GM19193 (cell line): Measurements from ENCODE around the gene RABL2A.
"Not testable (repeated sequence)": the region's sequence is repeated elsewhere in the genome, so short reads cannot be mapped to it uniquely, and the experiment has no call there.

Source experiments
- POLR2A ChIP-seq: IDR thresholded peaks from 4 replicates; pipeline ENCODE4 v1.6.1; 2011; ENCODE audit not compliant: insufficient read depth, insufficient read length; ENCODE audit errors: extremely low read depth

The RABL2A gene

DNA sequence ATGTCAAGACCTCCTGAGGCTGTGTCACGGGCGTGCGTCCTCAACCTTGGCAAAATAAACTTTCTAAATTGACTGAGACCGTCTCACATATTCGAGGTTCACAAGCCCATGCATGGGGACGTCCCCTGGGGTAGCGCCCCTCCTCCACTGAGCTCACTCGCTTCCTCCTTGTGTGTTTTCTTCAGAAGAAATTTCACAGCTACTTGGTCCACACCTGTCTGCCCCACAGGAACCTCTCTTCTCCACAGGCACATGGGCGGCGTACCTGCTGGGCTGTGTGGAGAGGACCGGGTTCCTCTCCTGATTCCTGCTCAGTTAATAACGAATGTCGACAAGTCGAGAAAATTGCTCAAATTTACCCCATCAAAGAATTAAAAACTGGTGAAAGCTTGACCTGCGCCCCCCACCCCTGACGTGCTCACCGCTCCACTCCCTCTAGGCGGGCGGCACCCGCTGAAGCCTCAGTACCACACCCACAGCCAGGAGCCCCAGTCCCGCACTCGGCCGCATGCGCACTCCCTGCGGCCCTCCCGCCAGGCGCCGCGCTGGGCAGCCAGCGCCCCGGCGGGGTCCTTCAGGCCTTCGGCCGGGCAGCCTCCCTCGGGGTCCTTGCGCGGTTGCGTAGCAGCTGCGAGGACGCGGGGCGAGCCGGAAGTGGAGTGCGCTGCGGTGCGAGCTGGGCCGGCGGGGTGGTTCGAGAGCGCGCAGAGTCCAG lies at the start of gene RABL2A:
Gene RABL2A, plus strand, starts transcription at position 651 of the 715 bp plus-strand sequence. CDS start 1,341 bp downstream, outside the sequence.
- TF ChIP-seq POLR2A, result not testable (repeated sequence)

DNA sequence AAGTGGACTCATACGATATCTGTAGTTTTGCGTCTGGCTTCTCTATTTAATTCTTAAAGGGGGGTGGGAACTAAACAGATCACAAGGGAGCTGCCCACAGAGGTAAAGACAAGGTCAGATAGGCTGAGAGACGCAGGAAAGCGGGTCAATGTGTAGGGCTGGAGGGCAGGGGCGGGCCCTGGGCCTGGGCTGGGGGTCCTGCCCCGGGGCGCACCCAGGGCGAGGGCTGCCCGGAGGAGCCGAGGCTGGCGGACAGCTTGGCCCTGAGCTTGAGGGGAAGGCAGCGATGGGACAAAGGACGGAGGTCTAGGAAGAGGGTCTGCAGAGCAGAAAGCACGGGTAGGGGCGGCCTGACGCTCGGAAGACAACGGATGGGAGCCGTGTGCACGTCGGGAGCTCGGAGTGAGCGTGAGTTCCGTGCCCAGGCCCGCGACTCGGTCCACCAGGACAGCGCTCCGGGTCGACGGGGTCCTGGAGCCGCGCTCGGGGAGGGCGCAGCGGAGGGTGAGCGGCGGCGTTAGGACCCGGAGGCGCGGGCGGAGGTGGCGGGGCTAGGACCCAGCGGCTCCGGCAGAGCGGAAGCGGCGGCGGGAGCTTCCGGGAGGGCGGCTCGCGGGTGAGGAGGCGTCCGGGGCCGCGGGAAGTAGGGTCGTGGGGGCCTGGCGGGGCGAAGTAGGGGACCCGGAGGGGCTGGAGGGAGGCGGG lies 43.4 kb upstream of the RABL2A start:
- peak; percentile 24 for TF ChIP-seq POLR2A

DNA sequence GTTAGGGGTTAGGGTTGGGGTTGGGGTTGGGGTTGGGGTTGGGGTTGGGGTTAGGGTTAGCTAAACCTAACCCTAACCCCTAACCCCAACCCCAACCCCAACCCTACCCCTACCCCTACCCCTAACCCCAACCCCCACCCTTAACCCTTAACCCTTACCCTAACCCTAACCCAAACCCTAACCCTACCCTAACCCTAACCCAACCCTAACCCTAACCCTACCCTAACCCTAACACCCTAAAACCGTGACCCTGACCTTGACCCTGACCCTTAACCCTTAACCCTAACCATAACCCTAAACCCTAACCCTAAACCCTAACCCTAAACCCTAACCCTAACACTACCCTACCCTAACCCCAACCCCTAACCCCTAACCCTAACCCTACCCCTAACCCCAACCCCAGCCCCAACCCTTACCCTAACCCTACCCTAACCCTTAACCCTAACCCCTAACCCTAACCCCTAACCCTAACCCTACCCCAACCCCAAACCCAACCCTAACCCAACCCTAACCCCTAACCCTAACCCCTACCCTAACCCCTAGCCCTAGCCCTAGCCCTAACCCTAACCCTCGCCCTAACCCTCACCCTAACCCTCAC lies 24.1 kb upstream of the RABL2A start:
- TF ChIP-seq POLR2A, result no peak

DNA sequence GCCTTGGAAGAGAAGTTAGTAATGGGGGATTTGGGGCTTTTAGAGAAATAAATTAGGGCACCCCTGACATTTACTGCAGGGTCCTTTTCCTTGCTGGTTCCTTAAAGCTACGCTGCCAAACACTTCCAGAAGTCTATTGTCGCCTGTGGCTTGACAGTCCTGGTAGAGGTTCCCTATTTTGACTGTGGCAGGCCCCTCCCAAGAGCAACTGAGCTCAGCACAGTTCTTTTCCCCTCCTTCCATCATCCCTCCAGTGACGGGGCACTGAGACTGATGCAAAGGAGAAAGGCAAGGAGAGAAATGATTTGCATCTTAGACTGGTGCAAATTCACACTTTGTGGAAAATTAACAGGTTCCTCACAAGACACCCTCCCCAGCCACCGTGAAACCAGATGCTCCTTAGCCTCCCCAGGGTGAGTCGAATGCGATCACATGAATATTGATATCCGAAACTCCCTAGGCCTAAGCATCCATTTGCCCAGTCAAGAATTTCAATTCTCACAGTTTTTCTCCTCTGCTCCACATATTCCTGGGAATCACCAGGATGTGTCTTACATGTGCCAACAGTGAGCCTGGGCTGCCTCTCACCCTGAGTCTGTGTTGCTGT lies 45.4 kb downstream of the RABL2A start:
- no peak for TF ChIP-seq POLR2A

DNA sequence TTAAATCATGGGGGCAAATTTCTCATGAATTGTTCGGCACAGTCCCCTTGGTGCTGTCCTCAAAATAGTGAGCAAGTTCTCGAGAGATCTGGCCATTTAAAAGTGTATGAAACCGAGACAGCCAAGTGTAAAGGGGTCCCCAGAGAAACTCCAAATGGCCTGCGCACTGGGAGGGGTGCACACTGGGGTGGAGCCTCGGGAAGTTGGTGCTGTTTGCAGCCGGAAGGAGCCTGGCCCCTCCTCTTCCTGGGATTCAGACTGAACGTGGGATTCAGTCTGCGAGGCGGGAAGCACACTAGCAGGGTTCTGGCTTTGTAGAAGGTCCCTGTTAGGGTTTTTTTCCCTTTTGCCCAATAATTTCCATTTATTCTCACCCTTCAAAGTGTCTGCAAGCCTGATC lies 48.8 kb downstream of the RABL2A start:
- TF ChIP-seq POLR2A, result no peak

DNA sequence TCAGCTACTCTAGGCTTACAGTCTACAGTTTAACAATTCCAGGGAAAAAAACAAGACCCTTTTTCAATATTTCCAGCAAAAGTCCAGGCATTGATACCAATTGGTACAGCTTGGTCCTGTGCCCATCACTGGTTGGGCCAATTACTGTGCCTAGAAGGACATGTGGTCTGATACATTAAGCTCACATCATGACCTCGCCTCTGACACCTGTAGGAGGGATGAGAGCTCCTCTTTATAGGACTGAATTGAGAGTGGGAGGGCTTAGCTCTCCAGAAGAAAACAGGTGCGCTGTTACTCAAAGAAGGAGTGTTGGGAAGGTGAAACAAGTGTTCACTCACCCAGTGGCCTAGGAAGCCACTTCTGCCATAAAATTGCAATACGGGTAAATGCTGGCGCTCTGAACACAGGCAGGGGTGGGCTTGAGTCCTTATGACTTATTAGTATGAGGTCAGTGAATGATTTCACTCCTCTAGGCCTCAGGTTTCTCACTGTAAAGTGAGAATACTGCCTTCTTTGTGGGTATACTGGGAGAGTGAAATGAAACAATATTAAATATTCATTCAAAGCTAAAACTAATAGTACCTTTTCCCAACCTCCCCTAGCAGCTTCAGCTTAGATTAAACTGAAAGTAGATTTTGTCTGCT lies 49.7 kb downstream of the RABL2A start:
- TF ChIP-seq POLR2A, result no peak

DNA sequence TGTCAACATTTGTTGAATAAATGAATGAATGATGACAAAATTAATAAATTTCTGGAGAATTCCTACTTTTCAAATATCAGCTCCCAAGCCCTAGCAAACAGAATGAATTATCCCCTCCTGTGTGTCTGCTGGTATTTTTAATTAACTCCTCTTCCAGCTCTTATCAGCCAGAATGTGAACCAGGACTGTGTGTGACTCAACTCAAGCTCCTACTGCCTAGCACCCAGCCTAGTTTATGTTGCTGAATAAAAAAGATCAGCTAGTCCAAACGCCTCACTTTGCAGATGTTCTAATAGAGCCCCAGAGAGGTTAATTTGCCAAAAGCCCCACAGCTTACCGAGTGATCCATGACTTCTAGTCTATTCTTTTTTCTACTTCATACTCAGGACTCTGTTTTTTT lies 50.3 kb downstream of the RABL2A start:
- TF ChIP-seq POLR2A, result no peak

DNA sequence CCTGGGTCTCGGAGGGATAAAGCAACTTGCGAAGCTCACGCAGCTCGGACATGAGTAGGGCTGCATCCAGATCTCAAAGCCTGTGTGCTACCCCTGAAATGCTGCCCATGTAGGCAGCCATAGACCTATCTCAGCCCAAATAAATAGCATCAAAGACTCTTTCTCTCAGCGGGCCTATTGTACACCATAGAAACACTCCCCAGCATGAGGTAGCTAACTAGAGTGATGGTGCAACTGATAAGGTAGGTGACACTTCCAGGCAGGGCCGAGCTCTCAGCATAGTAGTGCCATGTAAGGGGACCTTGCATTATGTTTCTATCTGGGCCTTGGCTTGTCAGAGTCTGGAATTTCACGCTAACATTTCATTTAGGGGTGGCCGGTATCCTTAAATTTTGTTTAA lies 52.4 kb downstream of the RABL2A start:
- TF ChIP-seq POLR2A, result no peak

DNA sequence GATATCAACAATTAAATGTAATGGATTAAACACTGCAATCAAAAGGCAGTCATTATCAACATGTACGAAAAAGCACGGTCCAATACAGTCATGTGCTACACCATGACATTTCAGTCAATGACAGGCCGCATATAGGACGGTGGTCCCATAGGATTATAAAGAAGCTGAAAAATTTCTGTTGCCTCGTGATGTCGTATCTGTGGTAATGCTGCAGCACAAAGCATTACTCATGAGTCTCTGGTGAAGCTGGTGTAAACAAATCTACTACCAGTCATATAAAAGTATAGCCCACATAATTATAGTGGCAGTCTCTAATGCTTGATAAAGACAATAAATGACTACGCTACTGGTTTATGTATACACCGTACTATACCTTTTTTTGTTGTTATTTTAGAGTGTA lies 58.4 kb downstream of the RABL2A start:
- no peak for TF ChIP-seq POLR2A

DNA sequence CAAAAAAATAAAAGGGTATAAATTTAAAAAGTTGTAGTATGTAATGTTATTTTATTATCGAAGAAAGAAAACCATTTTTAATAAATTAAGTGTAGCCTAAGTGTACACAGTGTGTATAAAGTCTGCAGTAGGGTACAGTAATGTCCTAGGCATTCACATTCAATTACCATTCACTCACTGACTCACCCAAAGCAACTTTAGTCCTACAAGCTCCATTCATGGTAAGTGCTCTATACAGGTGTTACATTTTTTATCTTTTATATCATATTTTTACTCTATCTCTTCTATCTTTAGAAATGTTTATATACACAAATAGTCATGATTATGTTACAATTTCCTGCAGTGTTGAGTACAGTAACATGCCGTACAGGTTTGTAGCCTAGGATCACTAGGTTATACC lies 59.5 kb downstream of the RABL2A start:
- TF ChIP-seq POLR2A, result no peak
